Jurkat, Clone E6-1 (cell line): ENCODE results near the gene RPUSD4. TPM values are rescaled to one million over a fixed set of nuclear protein-coding genes. Genes with fewer than 3 reads are reported as not detected.
A peak's percentile ranks its signal among the peaks of the same experiment; 100 is the strongest.
"Not testable (repeated sequence)": the region's sequence is repeated elsewhere in the genome, so short reads cannot be mapped to it uniquely, and the experiment has no call there.

Experiments
- DNase-seq: peaks from one replicate; pipeline ENCODE4 v3.0.0-alpha.2; 2011; ENCODE audit warnings: low read depth, low spot score
- H3K4me3 ChIP-seq: 2 replicates; pipeline ENCODE4 v1.5.1; 2011; ENCODE audit warnings: mild to moderate bottlenecking, low read length, control low read depth, moderate library complexity
- polyA plus RNA-seq: library from polyadenylated mRNA; unstranded; fragments of >200 nt; gene quantifications from one replicate; pipeline ENCODE4 v1.2.1, GENCODE V29; 2012; ENCODE audit warnings: missing spikeins; ENCODE audit not compliant: insufficient read length, insufficient read depth

Gene RPUSD4, protein sequence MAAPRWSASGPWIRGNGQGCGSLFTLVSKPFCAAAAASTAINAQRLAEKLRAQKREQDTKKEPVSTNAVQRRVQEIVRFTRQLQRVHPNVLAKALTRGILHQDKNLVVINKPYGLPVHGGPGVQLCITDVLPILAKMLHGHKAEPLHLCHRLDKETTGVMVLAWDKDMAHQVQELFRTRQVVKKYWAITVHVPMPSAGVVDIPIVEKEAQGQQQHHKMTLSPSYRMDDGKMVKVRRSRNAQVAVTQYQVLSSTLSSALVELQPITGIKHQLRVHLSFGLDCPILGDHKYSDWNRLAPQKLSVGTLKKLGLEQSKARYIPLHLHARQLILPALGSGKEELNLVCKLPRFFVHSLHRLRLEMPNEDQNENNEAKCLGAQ
- polyA plus RNA-seq, result 41.0 TPM

DNA sequence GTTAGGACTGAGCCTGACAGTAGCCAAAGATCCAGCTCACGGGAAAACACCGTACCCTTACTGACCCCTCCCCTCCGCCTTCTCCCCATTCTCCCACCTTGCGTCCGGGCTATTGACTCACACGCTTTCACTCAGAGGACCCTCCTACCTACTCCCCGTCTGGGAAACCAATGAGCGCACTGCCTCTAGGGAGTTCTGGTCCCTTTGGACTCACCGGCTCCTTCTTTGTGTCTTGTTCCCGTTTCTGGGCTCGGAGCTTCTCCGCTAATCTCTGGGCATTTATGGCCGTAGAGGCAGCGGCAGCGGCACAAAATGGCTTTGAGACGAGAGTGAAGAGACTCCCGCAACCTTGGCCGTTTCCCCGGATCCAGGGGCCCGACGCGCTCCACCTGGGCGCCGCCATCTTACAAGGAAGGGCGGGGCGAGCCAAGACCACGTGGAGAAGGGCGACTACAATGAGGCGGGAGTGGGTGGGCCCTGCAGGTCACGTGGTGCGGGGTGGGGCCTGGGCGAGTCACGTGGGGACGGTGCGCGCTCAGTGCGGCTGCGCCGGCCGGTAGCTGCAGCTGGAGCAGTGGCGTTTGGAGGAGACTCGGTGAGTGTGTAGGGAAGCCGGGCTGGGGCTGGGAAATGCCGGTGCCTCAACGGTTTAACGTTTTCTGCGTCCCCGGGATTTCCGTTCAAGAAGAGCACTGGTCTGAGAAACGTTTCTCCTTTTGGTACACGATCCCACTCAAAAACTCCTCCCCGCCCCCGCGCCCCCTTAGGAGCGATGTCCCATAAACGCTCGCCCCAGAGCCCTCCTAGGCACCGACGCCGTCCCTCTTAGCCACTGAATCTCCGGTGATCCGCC, at the start of gene RPUSD4, which contains the start of gene FAM118B:
TSS of gene RPUSD4 (minus strand) at position 415 of the 853 bp plus-strand sequence. CDS start at position 403, 12 bp downstream.
TSS of gene FAM118B (plus strand) at position 547 of the 853 bp plus-strand sequence. CDS start 23,220 bp downstream, outside the sequence.
- peak; percentile 94 for DNase-seq
- peak within 1 kb of the TSS; percentile 83 for H3K4me3 ChIP-seq

DNA sequence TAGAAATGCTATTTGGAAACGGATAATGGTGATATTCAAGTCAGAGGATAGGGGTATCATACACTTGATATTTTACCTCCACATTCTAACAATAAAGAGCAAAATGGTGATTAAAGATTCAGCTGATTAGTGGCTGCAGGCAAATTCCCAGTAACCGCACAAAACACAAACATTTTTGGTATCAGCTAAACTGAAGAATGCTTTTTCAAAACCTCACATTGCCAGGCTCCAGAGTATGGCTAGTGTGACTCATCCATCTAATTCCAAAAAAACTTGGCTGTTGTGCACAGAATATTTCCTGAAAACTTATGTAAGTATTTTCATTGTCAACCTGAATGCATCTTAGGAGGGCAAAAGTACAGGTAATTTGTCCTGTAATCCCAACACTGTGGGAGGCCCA, 46.3 kb upstream of the RPUSD4 start:
- no peak overlapping the region for H3K4me3 ChIP-seq
- no peak for DNase-seq

DNA sequence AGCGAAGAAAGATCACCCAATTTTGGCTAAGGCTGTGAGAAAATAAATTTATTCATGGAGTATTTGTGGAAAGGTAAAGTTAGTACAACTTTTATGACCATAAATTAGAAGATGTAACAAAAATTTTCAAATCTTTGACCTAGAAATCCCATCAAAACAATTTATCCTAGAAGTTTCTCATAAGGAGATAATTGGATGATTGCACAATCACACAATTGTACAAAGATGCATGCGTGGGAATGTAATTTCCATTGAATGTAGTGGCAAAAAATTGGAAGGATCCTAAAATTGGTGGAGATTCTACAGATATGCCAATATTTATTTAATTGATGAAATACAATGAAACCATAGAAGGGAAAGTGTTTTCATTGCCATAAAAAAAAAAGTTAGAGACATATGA, 45.7 kb upstream of the RPUSD4 start:
- no peak overlapping the region for H3K4me3 ChIP-seq
- no peak for DNase-seq

DNA sequence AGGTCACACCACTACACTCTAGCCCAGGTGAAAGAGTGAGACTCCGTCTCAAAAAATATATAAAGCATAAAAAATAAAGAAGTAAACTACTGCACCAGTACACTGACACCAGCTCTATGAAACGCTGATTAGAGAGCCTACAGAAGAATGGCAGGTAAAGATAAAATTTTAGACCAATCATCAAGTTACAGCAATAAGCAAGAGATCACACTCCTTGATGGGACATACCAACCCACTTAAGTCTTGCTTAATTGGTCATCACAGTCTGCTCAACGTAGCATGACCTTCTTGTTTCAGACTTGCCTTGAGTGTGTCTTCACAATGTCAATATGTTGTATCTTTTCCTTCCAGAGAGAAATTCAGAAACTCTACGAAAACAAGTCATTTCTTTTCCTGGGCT, 44.8 kb upstream of the RPUSD4 start:
- DNase-seq, result no peak
- no peak overlapping the region for H3K4me3 ChIP-seq

DNA sequence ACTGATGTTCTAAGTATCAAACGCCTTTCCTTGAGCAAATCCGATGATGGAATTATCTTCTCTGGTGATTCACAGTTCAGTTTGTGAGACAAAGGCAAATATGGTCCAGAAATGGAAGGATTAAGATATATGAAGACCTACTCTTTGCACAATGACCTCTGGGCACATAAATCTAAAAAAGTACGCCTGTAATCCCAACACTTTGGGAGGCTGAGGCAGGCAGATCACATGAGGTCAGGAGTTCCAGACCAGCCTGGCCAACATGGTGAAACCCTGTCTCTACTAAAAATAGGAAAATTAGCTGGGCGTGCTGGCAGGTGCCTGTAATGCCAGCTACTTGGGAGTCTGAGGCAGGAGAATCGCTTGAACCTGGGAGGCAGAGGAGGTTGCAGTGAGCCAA, 44.1 kb upstream of the RPUSD4 start:
- not testable (repeated sequence) for H3K4me3 ChIP-seq, DNase-seq

DNA sequence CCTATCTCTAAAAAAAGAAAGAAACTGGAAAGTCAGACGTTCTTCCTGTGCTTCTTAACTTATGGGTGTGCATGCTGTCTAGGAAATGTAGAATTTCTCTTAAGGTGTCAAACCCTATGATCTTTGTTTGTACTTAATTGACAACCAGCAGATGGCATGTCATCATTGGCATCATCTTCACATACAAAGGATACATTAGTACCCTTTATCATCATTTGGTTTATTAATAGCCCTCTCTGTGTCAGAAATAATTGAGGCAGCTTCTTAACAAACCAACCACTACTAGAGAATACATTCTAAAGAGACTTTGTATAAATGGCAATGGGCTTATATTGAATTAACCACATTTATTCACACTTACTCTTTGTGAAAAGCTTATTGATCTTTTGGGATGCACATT, 43.4 kb upstream of the RPUSD4 start:
- H3K4me3 ChIP-seq, result no peak overlapping the region
- DNase-seq, result no peak

DNA sequence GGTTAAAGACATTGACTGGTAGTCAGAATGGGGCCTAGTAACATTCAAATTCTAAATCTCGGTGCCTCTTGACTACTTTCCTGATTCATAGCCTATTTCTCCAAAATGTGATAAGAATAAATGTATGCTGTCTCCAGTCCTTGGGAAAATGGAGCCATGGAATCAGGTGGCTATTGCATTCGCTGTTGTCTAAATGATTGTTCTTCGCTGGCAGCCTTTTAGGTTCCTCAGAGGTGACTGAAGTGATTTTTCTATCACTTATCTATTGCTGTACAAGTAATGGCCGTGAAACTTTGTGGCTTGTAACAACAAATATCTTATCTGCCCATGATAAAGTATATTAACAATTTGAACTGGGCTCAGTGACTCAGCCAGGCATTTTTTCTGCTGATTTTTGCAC, 41.8 kb upstream of the RPUSD4 start:
- no peak overlapping the region for H3K4me3 ChIP-seq
- no peak for DNase-seq

DNA sequence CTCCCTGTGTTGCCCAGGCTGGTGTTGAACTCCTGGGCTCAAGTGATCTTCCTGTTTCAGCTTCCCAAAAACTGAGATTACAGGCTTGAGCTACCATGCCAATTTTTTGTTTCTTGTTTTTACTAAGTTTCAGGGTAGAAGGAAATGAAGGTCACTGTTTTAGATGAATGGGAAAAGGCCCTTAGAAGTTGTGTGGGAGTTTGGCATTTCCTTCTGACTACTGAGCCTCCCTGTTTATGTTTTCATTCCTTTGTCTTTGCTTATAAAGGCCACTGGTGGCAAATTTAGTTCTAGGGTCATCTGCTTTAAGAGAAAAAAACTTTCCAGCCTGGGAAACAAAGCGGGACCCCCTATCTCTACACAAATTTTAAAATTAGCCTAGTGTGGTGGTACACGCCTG, 35.2 kb upstream of the RPUSD4 start:
- no peak for DNase-seq

DNA sequence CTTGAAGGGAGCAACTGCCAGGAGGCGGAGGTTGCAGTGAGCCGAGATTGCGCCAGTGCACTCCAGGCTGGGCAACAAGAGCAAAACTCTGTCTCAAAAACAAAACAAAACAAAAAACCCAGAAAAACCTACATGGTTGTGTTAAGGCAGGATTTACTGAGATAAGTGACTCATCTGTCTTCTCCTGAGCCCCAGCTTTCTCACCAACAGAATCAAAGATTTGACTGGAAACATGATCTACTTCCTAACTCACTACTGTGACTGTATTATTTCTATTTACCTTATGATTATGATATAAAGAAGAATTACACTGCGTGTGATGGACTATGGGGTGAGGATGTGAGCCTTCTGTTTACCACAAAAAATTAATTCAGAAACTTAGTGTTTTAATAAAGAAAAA, 21.9 kb upstream of the RPUSD4 start:
- H3K4me3 ChIP-seq, result no peak overlapping the region
- no peak for DNase-seq

More for the DNA sequence above, 35.2 kb upstream of the RPUSD4 start:
- no peak overlapping the region for H3K4me3 ChIP-seq

DNA sequence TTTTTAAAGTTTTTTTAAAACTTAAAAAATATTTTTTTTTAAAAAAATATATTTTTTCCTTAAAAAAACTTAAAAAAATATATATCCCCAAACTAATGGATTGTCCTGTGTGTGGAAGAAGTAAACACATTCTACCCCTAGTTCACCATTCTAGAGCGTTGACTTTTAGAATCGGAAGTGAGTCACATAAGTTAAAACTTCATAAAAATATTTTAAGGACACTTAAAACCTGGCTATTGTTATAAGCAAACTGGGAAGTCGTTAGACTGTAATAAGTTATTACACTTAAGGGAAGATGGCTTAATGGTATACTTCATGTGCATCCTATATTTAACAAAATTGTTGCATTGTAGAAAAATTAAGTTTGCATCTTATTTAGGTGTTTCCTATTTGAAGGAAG, 21.2 kb upstream of the RPUSD4 start:
- DNase-seq, result no peak

DNA sequence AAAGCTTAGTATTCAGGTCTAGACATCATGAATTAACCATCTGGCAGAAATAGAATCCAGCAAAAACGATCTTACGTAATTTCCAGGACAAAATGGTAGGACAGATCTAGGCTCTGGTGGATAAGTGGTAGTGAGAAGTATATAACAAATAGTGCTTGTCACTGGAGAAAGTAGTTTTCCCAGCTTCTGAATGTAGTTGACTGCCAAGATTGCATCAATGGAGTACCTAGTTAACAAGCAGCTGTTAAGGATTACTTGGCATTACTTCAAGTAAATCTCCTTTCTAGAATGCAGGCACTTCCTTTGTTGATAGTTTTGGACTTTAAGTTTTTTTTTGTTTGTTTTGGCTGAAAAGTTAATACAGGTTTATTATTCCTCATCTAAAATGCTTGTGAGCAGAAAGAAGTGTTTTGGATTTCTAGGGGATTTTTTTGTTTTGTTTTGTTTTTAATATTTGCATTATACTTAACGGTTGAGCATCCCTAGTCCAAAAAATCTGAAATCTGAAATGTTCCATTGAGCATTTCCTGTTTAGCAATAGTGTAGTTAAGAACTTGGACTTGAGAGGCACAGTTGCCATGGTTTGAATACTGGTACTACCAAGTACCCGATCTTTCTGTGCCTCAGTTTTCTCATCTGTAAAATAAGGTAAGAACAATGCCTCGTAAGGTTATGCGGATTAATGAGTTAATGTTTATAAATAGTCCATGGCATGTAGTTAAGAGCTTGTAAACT, 20.4 kb upstream of the RPUSD4 start:
- no peak for DNase-seq
- H3K4me3 ChIP-seq, result no peak overlapping the region

More for the DNA sequence above, 21.2 kb upstream of the RPUSD4 start:
- H3K4me3 ChIP-seq, result no peak overlapping the region

DNA sequence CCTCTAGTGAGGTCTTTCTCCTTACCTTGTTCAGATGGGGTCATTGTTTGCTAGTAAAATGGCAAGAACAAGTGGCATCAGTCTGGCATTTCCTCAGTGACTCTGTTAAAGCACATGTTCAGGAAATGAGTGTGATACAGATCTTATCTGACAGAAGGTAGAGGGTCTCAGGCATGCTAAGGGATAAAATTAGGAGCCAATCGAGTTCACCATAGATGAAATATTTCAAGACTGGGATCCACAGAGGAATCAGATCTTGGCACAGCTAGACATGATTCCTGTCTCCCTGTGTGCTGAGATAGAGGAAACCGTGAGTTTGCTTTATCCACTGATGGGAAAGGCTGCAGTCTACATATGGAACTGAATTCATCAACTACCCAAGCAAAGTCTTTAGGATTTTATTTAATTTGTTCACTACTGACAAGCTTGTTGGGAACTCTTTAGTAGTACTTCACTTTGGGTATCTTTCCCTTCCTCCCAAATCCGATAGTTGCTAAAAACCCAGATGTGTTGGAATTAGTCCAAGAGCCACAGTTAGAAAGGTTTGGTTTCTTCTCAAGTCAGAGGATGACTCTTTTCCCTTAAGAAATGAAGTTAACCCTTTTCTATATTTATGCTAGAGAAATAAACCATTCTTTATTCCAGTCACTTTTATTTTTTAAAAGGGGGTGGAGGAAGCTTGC, 18.5 kb upstream of the RPUSD4 start:
- H3K4me3 ChIP-seq, result no peak overlapping the region
- DNase-seq, result no peak

DNA sequence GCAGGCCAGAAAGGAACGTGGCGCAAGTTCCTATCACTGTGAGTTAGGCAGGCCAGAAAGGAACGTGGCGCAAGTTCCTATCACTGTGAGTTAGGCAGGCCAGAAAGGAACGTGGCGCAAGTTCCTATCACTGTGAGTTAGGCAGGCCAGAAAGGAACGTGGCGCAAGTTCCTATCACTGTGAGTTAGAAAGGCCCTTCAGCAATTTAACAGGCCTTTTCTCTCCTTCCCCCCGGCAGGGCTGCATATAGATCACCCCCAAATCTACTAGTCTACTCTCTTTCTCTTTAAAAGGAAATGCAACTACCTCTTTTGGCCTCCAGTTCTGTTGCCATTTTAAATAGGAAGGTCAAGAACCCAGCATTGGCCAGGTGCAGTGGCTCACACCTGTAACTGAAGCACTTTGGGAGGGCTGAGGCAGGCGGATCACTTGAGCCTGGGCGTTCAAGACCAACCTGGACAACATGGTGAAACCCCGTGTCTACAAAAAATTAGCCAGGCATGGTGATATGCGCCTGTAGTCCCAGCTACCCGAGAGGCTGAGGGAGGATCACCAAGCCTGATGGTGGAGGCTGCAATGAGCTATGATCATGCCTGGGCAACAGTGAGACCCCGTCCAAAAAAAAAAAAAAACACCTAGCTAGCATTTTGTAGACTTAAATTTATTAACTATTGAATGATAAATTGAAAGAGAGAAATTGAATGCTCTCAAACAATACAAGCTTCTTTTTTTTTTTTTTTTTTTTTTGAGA, 15.1 kb upstream of the RPUSD4 start:
- DNase-seq, result no peak
- H3K4me3 ChIP-seq, result no peak overlapping the region

DNA sequence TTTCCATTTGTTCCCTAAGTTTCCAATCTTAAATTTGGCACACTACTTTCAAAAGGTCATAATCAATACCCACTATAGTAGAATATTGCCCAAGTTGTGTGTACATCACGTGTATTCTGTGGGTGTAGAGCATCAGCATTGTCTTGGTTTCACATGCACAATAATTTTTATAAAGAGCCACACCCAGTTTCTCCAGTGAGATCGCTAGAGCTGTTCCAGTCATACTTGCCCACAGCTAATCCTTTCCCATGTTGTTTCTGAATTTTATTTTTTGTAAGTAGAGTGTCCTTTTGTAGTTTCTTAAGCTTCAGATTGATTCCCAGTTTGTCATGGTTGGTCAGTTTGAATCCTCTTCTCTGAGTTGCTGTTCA, 13.8 kb upstream of the RPUSD4 start:
- no peak for DNase-seq
- H3K4me3 ChIP-seq, result no peak overlapping the region

DNA sequence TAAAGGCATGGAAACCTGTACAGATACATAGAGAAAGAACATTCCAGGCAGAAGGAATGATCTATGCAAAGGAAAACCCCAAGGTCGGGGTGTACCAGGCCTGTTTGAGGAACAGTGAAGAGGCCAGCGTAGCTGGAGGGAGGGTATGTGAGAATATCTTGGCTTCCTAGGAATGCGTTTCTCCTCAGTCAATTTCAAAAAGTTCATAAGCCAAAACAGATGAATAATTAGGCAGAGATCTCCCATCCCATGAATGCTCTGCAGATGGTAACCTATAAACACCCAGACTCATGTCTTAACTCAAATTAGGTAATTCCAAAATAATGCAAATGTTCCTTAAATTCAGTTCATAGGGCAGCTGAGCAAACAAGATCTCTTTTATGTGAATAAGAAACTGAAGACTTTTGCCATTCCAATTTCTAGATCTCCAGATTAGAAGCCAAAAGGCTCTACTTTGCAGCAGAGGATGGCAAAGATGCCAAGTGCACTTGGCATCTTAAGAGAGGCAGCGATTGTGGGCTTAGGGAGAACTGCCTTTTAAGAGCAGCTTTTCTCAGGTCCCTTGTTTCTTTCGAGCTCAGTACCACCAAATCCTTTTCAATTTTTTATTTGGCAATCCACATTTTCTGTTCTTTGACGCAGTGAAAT, 13.3 kb upstream of the RPUSD4 start:
- DNase-seq, result no peak
- no peak overlapping the region for H3K4me3 ChIP-seq

DNA sequence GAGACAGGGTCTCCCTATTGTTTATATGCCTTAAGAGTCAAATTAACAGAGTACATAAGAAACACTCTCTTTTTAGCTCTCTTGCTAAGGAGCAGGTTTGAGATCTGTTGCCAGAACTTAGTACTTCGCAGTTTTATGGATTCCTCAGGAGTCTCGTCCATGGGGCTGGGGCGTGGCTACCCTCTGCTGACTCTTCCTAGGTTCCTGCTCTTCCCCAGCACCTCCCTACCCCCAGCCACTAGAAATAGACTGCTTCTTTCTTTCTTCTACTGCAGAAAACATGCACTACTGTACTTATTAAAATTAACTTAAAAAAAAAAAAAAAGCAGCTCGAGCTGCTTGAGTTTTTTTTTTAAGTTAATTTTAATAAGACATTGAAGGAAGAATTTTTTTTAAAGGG, 8.1 kb upstream of the RPUSD4 start:
- no peak overlapping the region for H3K4me3 ChIP-seq
- no peak for DNase-seq

DNA sequence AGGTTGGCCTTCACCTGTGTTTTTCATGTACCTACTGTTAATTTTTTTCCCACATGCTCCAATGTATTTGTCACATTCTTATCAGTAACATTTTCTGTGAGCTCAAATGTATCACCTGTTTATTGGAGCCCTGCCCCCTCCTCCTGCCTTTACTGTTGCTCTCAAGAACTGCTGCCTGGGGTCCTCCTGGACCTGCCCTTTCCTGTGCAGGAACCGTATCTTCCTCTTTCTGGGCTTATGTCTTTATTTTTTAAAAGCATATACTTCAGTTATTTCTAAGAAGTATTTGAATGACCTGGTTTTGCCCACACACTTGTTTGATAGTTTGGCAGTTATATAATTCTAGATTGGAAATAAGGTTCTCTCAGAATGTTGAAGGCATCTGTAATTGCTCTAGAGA, 6.0 kb upstream of the RPUSD4 start:
- DNase-seq, result no peak

More for the DNA sequence above, 6.0 kb upstream of the RPUSD4 start:
- H3K4me3 ChIP-seq, result no peak overlapping the region
